Measurements from ENCODE around the gene EIF4EBP3. TPM values are rescaled to one million over a fixed set of nuclear protein-coding genes. Genes with fewer than 3 reads are reported as not detected.

Gene EIF4EBP3
- total and polyA plus RNA-seq, 9 of the 15 experiments (the other 6 are each of a cell fraction or from before 2014, with no cell fraction given), result 1.3 to 7.5 (median 3.8) TPM

DNA sequence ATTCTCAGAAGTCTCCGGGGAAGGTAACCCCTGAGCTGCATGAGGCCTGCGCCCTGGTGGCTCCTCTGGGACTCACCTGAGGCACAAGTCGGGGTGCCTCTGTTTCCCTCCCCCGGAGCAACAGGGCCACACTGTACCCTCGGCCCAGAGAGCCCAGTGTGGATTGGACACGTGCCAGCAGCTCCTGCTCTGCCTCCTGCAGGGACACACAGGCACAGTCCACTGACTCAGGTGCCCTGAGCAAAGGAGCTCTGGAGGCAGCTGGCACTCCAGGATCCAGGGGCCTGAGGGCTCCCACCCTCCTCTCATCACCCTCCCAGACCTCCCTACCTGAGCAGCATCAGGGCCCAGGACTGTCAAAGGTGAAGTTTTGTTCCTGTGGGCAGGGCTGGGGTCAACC lies 46.7 kb downstream of the EIF4EBP3 start:
- H3K4me3 ChIP-seq, result no peak overlapping the region
- no peaks in the 10 kb centered on the region for H4K20me1 ChIP-seq (replicated peaks; ENCODE audit: control insufficient read depth, insufficient read depth, low read length)
- H3K27ac ChIP-seq (ENCODE audit: extremely low read depth, low read depth, low read length), result no peak overlapping the region
- ChIA-PET CTCF (ENCODE audit: low intra/inter-chr PET ratio) (no interaction called here), POLR2A (no interaction called here)
- intact Hi-C loops (cut with micrococcal nuclease), result no loop called here
- no peak for ATAC-seq
- WGBS (ENCODE audit: insufficient coverage, low coverage, missing lambda C conversion rate), result 33% methylated on average over 5 of the region's 6 CpGs
- H3K9me3 ChIP-seq (replicated peaks; ENCODE audit: control insufficient read depth, insufficient read depth, low read depth, low read length), result no peaks in the 10 kb centered on the region
- peak in 1 of 4 experiments; percentile 4 for DNase-seq (ENCODE audit: extremely low read depth in 1 of 4, low spot score in 3 of 4)
- TF ChIP-seq, protein P1, sequence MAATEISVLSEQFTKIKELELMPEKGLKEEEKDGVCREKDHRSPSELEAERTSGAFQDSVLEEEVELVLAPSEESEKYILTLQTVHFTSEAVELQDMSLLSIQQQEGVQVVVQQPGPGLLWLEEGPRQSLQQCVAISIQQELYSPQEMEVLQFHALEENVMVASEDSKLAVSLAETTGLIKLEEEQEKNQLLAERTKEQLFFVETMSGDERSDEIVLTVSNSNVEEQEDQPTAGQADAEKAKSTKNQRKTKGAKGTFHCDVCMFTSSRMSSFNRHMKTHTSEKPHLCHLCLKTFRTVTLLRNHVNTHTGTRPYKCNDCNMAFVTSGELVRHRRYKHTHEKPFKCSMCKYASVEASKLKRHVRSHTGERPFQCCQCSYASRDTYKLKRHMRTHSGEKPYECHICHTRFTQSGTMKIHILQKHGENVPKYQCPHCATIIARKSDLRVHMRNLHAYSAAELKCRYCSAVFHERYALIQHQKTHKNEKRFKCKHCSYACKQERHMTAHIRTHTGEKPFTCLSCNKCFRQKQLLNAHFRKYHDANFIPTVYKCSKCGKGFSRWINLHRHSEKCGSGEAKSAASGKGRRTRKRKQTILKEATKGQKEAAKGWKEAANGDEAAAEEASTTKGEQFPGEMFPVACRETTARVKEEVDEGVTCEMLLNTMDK (IDR thresholded peaks at IDR 0.05; ENCODE audit: borderline replicate concordance, insufficient read depth, low read depth, low read length, poor library complexity, severe bottlenecking), result peak; percentile 5
- TF ChIP-seq LARP7 (IDR thresholded peaks at IDR 0.05), result no peak
- peak; percentile 66 for TF ChIP-seq NFIC (IDR thresholded peaks at IDR 0.05)
- in situ Hi-C loops (cut with MboI), result no loop called here
- no peaks in the 10 kb centered on the region for H3K79me2 ChIP-seq (ENCODE audit: control insufficient read depth, insufficient read depth, low read length)
- BruUV-seq (replicated peaks), result no TSS peak
- H3K4me2 ChIP-seq (ENCODE audit: insufficient read depth, low read length), result no peak overlapping the region
- no peak for FAIRE-seq
- no peaks in the 10 kb centered on the region for H3K27me3 ChIP-seq (ENCODE audit: control insufficient read depth in 2 of 2, insufficient read depth in 2 of 2, low read length in 2 of 2)
- H3K4me1 ChIP-seq (replicated peaks in 1 of 2; ENCODE audit: control insufficient read depth in 2 of 2, insufficient read depth in 2 of 2, low read length in 2 of 2), result peaks cover 3 to 4% of the 10 kb centered on the region in 2 experiments; a peak in 1 of 5 replicates
- H3K9me1 ChIP-seq (ENCODE audit: control insufficient read depth, insufficient read depth, low read length), result no peaks in the 10 kb centered on the region
- H3K36me3 ChIP-seq (ENCODE audit: control insufficient read depth, insufficient read depth, low read length), result no peaks in the 10 kb centered on the region
- H3K9ac ChIP-seq (ENCODE audit: insufficient read depth in 1 of 2, low read depth in 2 of 2, low read length in 2 of 2), result peak overlapping the region in 1 of 2 experiments; percentile 38; a peak in 1 of 4 replicates
- H2AFZ ChIP-seq (ENCODE audit: low read depth, low read length), result no peak overlapping the region
